Measurements from ENCODE around the gene ATP8A2.
"Not testable (repeated sequence)": the region's sequence is repeated elsewhere in the genome, so short reads cannot be mapped to it uniquely, and the experiment has no call there.

GRCh38 chr13:25827221-25827620 is 455.4 kb downstream of the ATP8A2 start:
- not testable (repeated sequence) for TF ChIP-seq POLR2AphosphoS5, CTCF (IDR thresholded peaks at IDR 0.05)
